Smooth muscle cell (in vitro differentiated cells): Measurements from ENCODE around the gene RCAN3. TPM values are rescaled to one million over a fixed set of nuclear protein-coding genes. Genes with fewer than 3 reads are reported as not detected.

ENCODE experiments used
- DNase-seq: peaks from one replicate; lab custom pipeline; 2025; ENCODE audit not compliant: unreplicated experiment; lab: John Stamatoyannopoulos, UW
- H2AFZ ChIP-seq: fragments of 200-600 bp; sonication (generic); 2 replicates; pipeline ENCODE4 v1.6.0; 2016; ENCODE audit warnings: antibody characterized with exemption, low read depth, mild to moderate bottlenecking
- H3F3A ChIP-seq: fragments of 200-600 bp; sonication (generic); 2 replicates; pipeline ENCODE4 v1.6.0; 2017; ENCODE audit warnings: antibody characterized with exemption, low read depth
- H3K27ac ChIP-seq: fragments of 200-600 bp; sonication (generic); 2 replicates; pipeline ENCODE4 v1.5.1; 2016; ENCODE audit warnings: low read depth, mild to moderate bottlenecking
- H3K27me3 ChIP-seq: fragments of 200-600 bp; sonication (generic); 2 replicates; pipeline ENCODE4 v1.6.1; 2016; ENCODE audit warnings: low read depth, mild to moderate bottlenecking
- H3K36me3 ChIP-seq: fragments of 200-600 bp; sonication (generic); 2 replicates; pipeline ENCODE4 v1.5.1; 2016; ENCODE audit warnings: low read depth
- H3K4me1 ChIP-seq: fragments of 200-600 bp; sonication (generic); 2 replicates; pipeline ENCODE4 v1.5.1; 2016; ENCODE audit warnings: low read depth
- H3K4me2 ChIP-seq: fragments of 200-600 bp; sonication (generic); 2 replicates; pipeline ENCODE4 v1.6.0; 2016; ENCODE audit warnings: mild to moderate bottlenecking
- H3K4me3 ChIP-seq: fragments of 200-600 bp; sonication (generic); 2 replicates; pipeline ENCODE4 v1.5.1; 2016; ENCODE audit warnings: mild to moderate bottlenecking
- H3K79me2 ChIP-seq: fragments of 200-600 bp; sonication (generic); 2 replicates; pipeline ENCODE4 v1.6.0; 2016; ENCODE audit warnings: low read depth, mild to moderate bottlenecking
- H3K9ac ChIP-seq: fragments of 200-600 bp; sonication (generic); 2 replicates; pipeline ENCODE4 v1.6.0; 2016; ENCODE audit warnings: low read depth
- H3K9me3 ChIP-seq: fragments of 200-600 bp; sonication (generic); replicated peaks from 2 replicates; pipeline ENCODE4 v1.5.1; 2016; ENCODE audit warnings: low read depth
- H4K20me1 ChIP-seq: fragments of 200-600 bp; sonication (generic); 2 replicates; pipeline ENCODE4 v1.6.0; 2016; ENCODE audit warnings: low read depth
- WGBS: methylation state at CpG from one replicate; pipeline ENCODE4 v1.1.7; 2016; ENCODE audit warnings: low lambda C conversion rate; 5-methylcytosine and 5-hydroxymethylcytosine counted together
- polyA plus RNA-seq: library from polyadenylated mRNA; unstranded; fragments of >200 nt; fragmentation: Nextera tagmentation; extraction: Ambion mirVana; gene quantifications from 2 replicates; pipeline ENCODE4 v1.2.1, GENCODE V29; 2016
- total RNA-seq: library from RNA; depleted of rRNA; stranded (reverse); fragments of >200 nt; gene quantifications from 2 replicates; pipeline ENCODE4 v1.2.3, GENCODE V29; 2014
- TF ChIP-seq, protein P1 (sequence below): fragments of 200-600 bp; sonication (generic); IDR thresholded peaks from 2 replicates; pipeline ENCODE4 v1.5.1; 2017; ENCODE audit warnings: borderline replicate concordance, mild to moderate bottlenecking, antibody characterized with exemption; ENCODE audit not compliant: insufficient read depth, poor library complexity, severe bottlenecking

Gene RCAN3
- total and polyA plus RNA-seq, 2 experiments from 2014 or later = 4.5 to 20.0 TPM

DNA sequence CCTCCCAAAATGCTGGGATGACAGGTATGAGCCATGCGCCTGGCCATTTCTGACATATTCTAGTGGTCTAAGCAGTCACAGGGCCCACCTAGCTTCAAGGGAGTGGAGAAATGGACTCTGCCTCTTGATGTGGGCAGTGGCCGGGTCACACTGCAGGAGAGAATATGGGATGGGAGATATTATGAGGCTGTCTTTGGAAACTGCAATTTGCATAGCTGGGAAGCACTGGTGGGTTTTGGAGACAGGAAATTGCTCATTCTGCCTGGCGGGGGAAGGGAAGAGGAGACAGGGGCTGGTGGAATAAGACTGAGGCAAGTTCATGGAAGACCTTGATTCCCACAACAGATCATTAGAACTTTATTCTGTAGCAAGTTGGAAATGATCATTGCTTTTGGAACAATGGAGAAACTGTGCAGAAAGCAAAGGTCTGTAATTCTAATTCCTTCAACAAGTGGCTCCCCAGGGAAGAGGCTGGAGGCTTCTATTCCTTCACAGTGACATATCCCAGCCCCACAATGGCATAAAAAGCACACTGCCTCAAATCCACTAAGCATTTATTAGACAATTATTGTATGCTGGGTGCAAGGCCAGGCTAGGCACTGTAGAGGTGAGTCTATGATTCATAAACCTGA lies 63.7 kb downstream of the RCAN3 start:
- Histone ChIP-seq H4K20me1 (no peaks in the 10 kb centered on the region), H3K9me3 (no peaks in the 10 kb centered on the region), H3K36me3 (no peaks in the 10 kb centered on the region), H3K27ac (no peak overlapping the region), H2AFZ (no peak overlapping the region), H3K4me1 (no peaks in the 10 kb centered on the region), H3K4me2 (no peak overlapping the region), H3K79me2 (no peaks in the 10 kb centered on the region), H3F3A (no peaks in the 10 kb centered on the region), H3K27me3 (no peaks in the 10 kb centered on the region), H3K9ac (no peak overlapping the region), H3K4me3 (no peak overlapping the region)
- no peak for DNase-seq
- TF ChIP-seq, protein P1, sequence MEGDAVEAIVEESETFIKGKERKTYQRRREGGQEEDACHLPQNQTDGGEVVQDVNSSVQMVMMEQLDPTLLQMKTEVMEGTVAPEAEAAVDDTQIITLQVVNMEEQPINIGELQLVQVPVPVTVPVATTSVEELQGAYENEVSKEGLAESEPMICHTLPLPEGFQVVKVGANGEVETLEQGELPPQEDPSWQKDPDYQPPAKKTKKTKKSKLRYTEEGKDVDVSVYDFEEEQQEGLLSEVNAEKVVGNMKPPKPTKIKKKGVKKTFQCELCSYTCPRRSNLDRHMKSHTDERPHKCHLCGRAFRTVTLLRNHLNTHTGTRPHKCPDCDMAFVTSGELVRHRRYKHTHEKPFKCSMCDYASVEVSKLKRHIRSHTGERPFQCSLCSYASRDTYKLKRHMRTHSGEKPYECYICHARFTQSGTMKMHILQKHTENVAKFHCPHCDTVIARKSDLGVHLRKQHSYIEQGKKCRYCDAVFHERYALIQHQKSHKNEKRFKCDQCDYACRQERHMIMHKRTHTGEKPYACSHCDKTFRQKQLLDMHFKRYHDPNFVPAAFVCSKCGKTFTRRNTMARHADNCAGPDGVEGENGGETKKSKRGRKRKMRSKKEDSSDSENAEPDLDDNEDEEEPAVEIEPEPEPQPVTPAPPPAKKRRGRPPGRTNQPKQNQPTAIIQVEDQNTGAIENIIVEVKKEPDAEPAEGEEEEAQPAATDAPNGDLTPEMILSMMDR = no peak
- 53% methylated on average over 3 of the region's 3 CpGs for WGBS

DNA sequence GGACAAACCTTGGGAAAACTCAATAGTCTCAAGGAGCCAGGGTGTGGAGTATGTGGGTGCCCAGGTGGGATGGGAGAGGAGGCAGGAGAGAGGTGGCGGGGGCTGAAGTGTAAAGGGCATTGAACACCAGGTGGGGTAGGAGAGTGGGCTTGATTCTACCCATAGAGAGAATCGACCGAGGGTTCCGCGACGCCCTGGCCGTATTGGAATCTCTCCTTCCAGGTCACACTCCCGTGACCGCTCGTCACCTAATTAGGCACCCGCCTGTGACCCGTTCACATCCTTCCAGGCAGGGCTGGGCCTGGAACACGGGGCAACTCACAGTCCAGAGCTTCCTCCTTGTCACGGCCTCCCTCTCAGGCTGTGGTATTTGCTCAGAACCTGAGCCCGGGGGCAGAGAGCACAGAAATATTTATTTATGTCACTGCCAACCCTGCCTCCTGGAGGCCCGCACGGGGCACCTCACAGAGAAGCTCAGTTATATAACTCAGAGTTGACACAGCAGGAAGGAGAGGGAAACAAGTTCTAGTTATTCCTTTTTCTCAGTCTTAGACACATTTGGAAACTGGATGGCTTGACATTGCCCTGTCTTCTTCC lies 65.3 kb downstream of the RCAN3 start:
- Histone ChIP-seq H3K27ac (no peak overlapping the region), H3K9ac (no peak overlapping the region), H3K4me2 (no peak overlapping the region), H3K36me3 (no peaks in the 10 kb centered on the region), H3F3A (no peaks in the 10 kb centered on the region), H3K9me3 (no peaks in the 10 kb centered on the region), H3K4me1 (no peaks in the 10 kb centered on the region), H4K20me1 (no peaks in the 10 kb centered on the region), H2AFZ (peak overlapping the region; percentile 11), H3K4me3 (no peak overlapping the region), H3K79me2 (no peaks in the 10 kb centered on the region), H3K27me3 (no peaks in the 10 kb centered on the region)
- DNase-seq = no peak
- 68% methylated on average over 15 of the region's 17 CpGs for WGBS
- TF ChIP-seq, protein P1 = no peak

DNA sequence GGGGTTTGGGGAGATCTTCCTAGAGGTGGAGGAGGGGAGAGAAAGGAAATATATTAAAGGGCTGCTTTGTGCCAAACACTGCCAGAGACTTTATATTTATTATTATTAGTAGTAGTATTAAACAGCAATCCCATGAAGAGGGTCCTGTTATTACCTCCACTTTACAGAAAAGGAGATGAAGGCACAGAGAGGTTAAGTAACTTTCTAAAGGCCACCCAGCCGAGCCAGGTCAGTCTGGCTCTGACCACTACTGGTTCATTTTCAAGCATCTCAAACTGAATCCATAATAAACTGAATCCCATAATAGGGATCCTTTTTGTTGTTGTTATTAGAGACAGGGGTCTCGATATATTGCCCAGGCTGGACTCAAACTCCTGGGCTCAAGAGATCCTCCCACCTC lies 65.8 kb downstream of the RCAN3 start:
- Histone ChIP-seq H3K27me3 (no peaks in the 10 kb centered on the region), H3K9ac (no peak overlapping the region), H3K4me1 (no peaks in the 10 kb centered on the region), H3K4me3 (no peak overlapping the region), H3K36me3 (no peaks in the 10 kb centered on the region), H3K9me3 (no peaks in the 10 kb centered on the region), H2AFZ (peak overlapping the region; percentile 11), H3K4me2 (no peak overlapping the region), H3F3A (no peaks in the 10 kb centered on the region), H4K20me1 (no peaks in the 10 kb centered on the region), H3K79me2 (no peaks in the 10 kb centered on the region), H3K27ac (no peak overlapping the region)
- DNase-seq = no peak
- TF ChIP-seq, protein P1 = no peak
- WGBS = 100% methylated on average over 2 of the region's 2 CpGs
